Neutrophil (primary cell): ENCODE results near the gene ANO2.

Source experiments
- H3K27ac ChIP-seq: fragments of 200-600 bp; sonication (generic); 2 replicates; pipeline ENCODE4 v1.5.1; 2016; ENCODE audit warnings: mild to moderate bottlenecking, moderate library complexity
- H3K27me3 ChIP-seq: fragments of 200-600 bp; sonication (generic); 2 replicates; pipeline ENCODE4 v1.6.0; 2016; ENCODE audit warnings: mild to moderate bottlenecking
- H3K36me3 ChIP-seq: fragments of 200-600 bp; sonication (generic); 2 replicates; pipeline ENCODE4 v1.5.1; 2017
- H3K4me1 ChIP-seq, 2 experiments: fragments of 200-600 bp in 1 of 2; sonication (generic) in 1 of 2; 1 replicate in 1 of 2; 2 replicates in 1 of 2; pipeline versions ENCODE4 v1.5.1 to v1.6.1; 2013 to 2016; ENCODE audit warnings: low read depth in 1 of 2, low read length in 1 of 2, mild to moderate bottlenecking in 1 of 2, moderate library complexity in 1 of 2; ENCODE audit not compliant: control insufficient read depth in 1 of 2, insufficient read depth in 1 of 2
- H3K4me3 ChIP-seq, 2 experiments: fragments of 200-600 bp in 1 of 2; sonication (generic) in 1 of 2; 1 replicate in 1 of 2; 2 replicates in 1 of 2; pipeline ENCODE4 v1.5.1; 2013 to 2016; ENCODE audit warnings: low read depth in 1 of 2, low read length in 1 of 2, mild to moderate bottlenecking in 1 of 2, moderate library complexity in 1 of 2
- H3K9me3 ChIP-seq: fragments of 200-600 bp; sonication (generic); 2 replicates; pipeline ENCODE4 v1.5.1; 2016
- CTCF ChIP-seq: fragments of 200-600 bp; sonication (generic); IDR thresholded peaks from 2 replicates; pipeline ENCODE4 v1.5.1; 2016; ENCODE audit warnings: antibody characterized with exemption

ANO2 gene

DNA sequence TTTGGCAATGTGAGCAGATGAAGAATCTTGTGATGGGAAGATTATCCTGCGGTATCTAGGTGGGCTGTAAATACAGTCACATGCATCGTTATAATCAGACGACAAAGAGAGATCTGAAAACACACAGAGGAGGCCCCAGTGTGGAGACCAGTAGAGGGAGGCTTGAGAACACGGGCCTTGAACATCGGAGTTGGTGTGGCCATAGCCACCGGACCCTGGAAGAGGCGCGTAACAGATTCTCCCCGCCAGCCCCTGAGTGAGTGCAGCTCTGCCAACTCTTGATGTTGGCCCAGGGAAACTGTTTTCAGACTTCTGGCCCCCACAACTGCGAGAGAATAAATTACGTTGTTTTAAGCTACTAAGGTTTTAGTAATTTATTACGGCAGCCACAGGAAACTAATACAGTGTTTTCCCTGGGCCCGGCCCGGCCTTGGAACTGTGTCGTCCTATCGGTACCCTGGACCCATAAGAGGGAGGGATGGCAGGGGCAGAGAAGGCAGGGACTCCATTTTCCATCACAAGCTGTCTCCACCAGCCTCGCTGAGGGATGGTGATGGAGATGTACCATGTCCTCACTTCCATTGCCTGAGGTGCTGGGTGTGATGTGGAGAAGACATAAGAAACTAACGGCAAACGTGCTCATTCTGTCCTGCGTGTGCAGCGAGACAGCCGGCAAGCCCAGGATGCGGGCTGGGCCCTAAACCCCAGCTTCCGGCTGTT, 421.5 kb downstream of the ANO2 start:
- no peak overlapping the region for H3K27ac ChIP-seq
- H3K9me3 ChIP-seq, result no peaks in the 10 kb centered on the region
- TF ChIP-seq CTCF, result no peak
- no peaks in the 10 kb centered on the region for H3K4me1 ChIP-seq
- peaks cover 6% of the 10 kb centered on the region for H3K27me3 ChIP-seq
- H3K4me3 ChIP-seq, result no peak overlapping the region
- no peaks in the 10 kb centered on the region for H3K36me3 ChIP-seq

DNA sequence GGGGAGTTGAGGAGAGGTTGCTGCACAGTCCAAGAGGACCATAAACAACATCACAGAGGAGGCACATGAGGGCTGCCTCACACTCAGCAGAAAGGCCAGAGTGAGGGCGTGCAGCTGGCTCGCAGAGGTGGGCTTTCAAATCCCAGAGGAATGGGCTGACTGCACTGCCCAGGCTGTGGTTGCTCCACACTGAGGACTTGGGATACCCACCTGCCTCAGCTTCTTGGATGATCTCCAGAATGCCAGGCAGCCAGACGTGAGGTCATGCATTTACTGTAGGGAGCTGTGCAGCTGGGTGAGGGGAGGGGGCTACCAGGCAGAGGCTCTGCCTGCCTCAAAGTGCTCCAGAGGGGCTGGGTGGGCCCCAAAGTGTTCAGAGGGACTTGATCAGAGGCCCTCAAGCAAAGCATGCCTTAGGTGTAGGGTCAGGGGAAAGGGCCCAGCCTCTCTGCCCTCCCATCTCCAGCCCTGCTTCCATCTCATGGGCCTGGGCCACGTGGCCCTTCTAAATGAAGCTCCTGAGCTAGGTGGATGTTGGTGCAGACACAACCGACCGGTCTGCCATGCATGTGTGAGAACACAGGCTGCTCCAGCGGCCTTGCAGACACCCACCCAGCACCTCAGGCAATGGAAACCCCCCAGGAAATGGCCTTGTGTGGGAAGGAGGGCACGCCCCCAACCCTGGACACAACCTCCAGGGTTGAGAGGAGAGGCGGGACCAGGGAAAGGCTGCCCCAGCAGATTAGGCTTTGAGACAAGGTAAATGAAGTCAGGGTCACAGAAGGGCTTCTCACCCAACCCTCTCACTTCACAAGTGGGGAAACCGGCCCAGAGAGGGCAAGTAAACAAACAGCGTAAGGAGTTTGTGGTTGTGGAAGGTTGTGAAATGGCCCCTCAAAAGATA, 422.4 kb downstream of the ANO2 start:
- H3K4me1 ChIP-seq, result no peaks in the 10 kb centered on the region
- no peaks in the 10 kb centered on the region for H3K27me3 ChIP-seq
- no peak overlapping the region for H3K27ac ChIP-seq
- H3K36me3 ChIP-seq, result no peaks in the 10 kb centered on the region
- no peak overlapping the region for H3K4me3 ChIP-seq
- H3K9me3 ChIP-seq, result no peaks in the 10 kb centered on the region
- no peak for TF ChIP-seq CTCF

DNA sequence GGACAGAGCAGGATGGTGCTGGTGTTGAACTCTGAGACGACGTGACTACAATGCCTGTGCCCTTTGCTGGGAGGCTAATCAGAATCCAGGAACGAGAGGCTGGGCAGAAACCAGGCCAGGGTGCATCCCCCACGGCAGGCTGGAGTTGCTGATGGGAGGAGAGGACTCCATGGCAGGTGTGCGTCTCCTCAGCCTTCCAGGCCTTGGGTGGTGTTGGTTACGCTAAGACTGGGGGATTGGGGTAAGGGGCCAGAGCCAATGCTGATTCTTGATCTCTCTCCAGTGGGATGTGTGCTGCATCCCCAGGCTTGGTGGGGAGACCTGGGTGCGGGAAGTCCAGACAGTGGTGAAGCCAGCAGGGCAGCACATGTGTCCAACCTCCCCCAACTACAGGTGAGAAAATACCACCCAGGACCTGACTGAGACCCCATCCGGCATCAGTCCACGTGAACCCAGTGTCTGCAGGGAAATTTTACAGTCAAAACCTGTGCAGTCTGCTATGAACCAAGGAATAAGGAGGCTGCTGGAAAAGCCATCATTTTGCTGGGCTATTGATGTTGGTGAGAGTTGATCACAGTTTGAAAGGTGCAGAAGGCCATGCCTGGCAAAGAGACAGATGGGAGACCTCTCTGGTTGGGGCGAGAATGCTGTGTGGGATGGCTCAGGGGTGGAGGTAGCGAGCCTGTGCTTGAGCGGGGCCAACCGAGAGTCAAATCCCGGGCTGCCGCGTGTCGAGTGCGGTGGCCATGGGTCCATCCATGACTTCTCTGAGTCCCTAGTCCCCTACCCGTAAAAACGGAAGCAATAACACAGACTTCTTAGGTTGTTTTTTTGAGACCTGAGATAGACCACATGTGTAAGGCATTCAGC, 423.4 kb downstream of the ANO2 start:
- no peak overlapping the region for H3K27ac ChIP-seq
- H3K9me3 ChIP-seq, result no peaks in the 10 kb centered on the region
- no peaks in the 10 kb centered on the region for H3K36me3 ChIP-seq
- no peak for TF ChIP-seq CTCF
- no peaks in the 10 kb centered on the region for H3K4me1 ChIP-seq
- no peaks in the 10 kb centered on the region for H3K27me3 ChIP-seq
- no peak overlapping the region for H3K4me3 ChIP-seq

DNA sequence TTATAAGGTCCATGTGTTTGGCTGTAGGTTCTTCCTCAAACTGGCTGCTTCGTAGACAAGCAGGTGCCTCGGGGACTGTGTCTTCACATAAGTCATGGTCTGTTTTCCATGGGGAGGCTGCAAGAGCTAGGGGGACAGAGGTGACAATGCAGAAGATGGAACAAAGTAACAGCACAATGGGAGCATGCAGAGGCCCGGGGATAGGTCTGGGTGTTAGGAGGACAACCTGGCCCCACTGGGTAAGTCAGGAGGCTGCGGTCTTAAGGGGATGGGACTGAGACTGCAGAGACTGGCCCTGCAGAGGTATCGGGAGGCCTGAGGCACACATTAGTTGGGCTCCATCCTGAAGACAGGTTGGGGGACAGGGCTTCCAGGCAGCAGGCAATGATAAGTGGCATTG, 424.2 kb downstream of the ANO2 start:
- no peaks in the 10 kb centered on the region for H3K9me3 ChIP-seq
- H3K4me3 ChIP-seq, result no peak overlapping the region
- no peak for TF ChIP-seq CTCF
- no peaks in the 10 kb centered on the region for H3K27me3 ChIP-seq
- no peaks in the 10 kb centered on the region for H3K4me1 ChIP-seq
- H3K36me3 ChIP-seq, result no peaks in the 10 kb centered on the region
- no peak overlapping the region for H3K27ac ChIP-seq

GRCh38 chr12:5520037-5520436, 425.0 kb downstream of the ANO2 start:
- Histone ChIP-seq H3K4me1 (no peaks in the 10 kb centered on the region), H3K36me3 (no peaks in the 10 kb centered on the region), H3K4me3 (no peak overlapping the region), H3K9me3 (no peaks in the 10 kb centered on the region), H3K27me3 (no peaks in the 10 kb centered on the region), H3K27ac (no peak overlapping the region)
- TF ChIP-seq CTCF, result no peak
